Ishikawa (cell line): ENCODE measurements around the gene TMEM61.

Source experiments
- CEBPB ChIP-seq: IDR thresholded peaks from 2 replicates; pipeline ENCODE4 v1.6.1; 2012
- CREB1 ChIP-seq: IDR thresholded peaks from 2 replicates; pipeline ENCODE4 v1.6.1; 2012; ENCODE audit warnings: low read depth
- EGR1 ChIP-seq: IDR thresholded peaks from 2 replicates; pipeline ENCODE4 v1.6.1; 2012
- EP300 ChIP-seq: IDR thresholded peaks from 2 replicates; pipeline ENCODE4 v1.6.1; 2012; ENCODE audit warnings: borderline replicate concordance
- MAX ChIP-seq: IDR thresholded peaks from 2 replicates; pipeline ENCODE4 v1.6.1; 2012
- NFIC ChIP-seq: IDR thresholded peaks from 2 replicates; pipeline ENCODE4 v1.6.1; 2012
- RAD21 ChIP-seq: IDR thresholded peaks from 2 replicates; pipeline ENCODE4 v1.6.1; 2012; ENCODE audit warnings: low read depth
- TAF1 ChIP-seq: IDR thresholded peaks from 2 replicates; pipeline ENCODE4 v1.6.1; 2012; ENCODE audit warnings: low read depth, mild to moderate bottlenecking
- TCF12 ChIP-seq: IDR thresholded peaks from 2 replicates; pipeline ENCODE4 v1.6.1; 2012; ENCODE audit warnings: low read depth
- YY1 ChIP-seq: IDR thresholded peaks from 2 replicates; pipeline ENCODE4 v1.6.1; 2012; ENCODE audit warnings: low read depth
- TF ChIP-seq, protein P1 (sequence below): IDR thresholded peaks from 2 replicates; pipeline ENCODE4 v1.6.1; 2012; ENCODE audit warnings: low read depth, mild to moderate bottlenecking

- TF ChIP-seq, protein P1, sequence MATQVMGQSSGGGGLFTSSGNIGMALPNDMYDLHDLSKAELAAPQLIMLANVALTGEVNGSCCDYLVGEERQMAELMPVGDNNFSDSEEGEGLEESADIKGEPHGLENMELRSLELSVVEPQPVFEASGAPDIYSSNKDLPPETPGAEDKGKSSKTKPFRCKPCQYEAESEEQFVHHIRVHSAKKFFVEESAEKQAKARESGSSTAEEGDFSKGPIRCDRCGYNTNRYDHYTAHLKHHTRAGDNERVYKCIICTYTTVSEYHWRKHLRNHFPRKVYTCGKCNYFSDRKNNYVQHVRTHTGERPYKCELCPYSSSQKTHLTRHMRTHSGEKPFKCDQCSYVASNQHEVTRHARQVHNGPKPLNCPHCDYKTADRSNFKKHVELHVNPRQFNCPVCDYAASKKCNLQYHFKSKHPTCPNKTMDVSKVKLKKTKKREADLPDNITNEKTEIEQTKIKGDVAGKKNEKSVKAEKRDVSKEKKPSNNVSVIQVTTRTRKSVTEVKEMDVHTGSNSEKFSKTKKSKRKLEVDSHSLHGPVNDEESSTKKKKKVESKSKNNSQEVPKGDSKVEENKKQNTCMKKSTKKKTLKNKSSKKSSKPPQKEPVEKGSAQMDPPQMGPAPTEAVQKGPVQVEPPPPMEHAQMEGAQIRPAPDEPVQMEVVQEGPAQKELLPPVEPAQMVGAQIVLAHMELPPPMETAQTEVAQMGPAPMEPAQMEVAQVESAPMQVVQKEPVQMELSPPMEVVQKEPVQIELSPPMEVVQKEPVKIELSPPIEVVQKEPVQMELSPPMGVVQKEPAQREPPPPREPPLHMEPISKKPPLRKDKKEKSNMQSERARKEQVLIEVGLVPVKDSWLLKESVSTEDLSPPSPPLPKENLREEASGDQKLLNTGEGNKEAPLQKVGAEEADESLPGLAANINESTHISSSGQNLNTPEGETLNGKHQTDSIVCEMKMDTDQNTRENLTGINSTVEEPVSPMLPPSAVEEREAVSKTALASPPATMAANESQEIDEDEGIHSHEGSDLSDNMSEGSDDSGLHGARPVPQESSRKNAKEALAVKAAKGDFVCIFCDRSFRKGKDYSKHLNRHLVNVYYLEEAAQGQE, result no peak
- TF ChIP-seq EP300 (no peak), TCF12 (no peak), CEBPB (no peak), RAD21 (no peak), EGR1 (no peak), CREB1 (no peak), YY1 (no peak), MAX (no peak), TAF1 (no peak), NFIC (no peak)
Measured at GRCh38 chr1:54970901-54971300, 9.5 kb upstream of the TMEM61 start.
